22Rv1 (cell line): Measurements from ENCODE around the gene MCF2L.

Source experiments
- H3K27ac ChIP-seq: fragments of 450-650 bp; 2 replicates; pipeline ENCODE4 v1.5.1; 2017
- CTCF ChIP-seq: fragments of 450-650 bp; IDR thresholded peaks from 2 replicates; pipeline ENCODE4 v1.5.1; 2017; ENCODE audit warnings: mild to moderate bottlenecking
- ZFX ChIP-seq: fragments of 450-650 bp; IDR thresholded peaks from 2 replicates; pipeline ENCODE4 v1.6.1; 2017; ENCODE audit warnings: antibody characterized with exemption, borderline replicate concordance

The MCF2L gene

GRCh38 chr13:113005076-113005865 lies 36.3 kb downstream of the MCF2L start:
- no peak for TF ChIP-seq CTCF
- no peak for TF ChIP-seq ZFX
- no peak overlapping the region for H3K27ac ChIP-seq

- no peak overlapping the region for H3K27ac ChIP-seq
These were observed 37.0 kb downstream of the MCF2L start for GRCh38 chr13:113005997-113006396.

GRCh38 chr13:113006660-113007059 lies 37.6 kb downstream of the MCF2L start:
- H3K27ac ChIP-seq, result no peak overlapping the region
- no peak for TF ChIP-seq ZFX
- TF ChIP-seq CTCF, result no peak

More at GRCh38 chr13:113005997-113006396, 37.0 kb downstream of the MCF2L start:
- TF ChIP-seq ZFX (no peak), CTCF (no peak)

- H3K27ac ChIP-seq, result no peak overlapping the region
These were observed 39.8 kb downstream of the MCF2L start for GRCh38 chr13:113008851-113009250.

GRCh38 chr13:113009743-113010509 lies 40.9 kb downstream of the MCF2L start:
- no peak for TF ChIP-seq ZFX
- TF ChIP-seq CTCF, result no peak
- no peak overlapping the region for H3K27ac ChIP-seq

More at GRCh38 chr13:113008851-113009250, 39.8 kb downstream of the MCF2L start:
- TF ChIP-seq ZFX (no peak), CTCF (no peak)

- no peak overlapping the region for H3K27ac ChIP-seq
- TF ChIP-seq CTCF (no peak), ZFX (no peak)
These were observed 41.5 kb downstream of the MCF2L start for GRCh38 chr13:113010510-113010865.

- no peak overlapping the region for H3K27ac ChIP-seq
These were observed 44.3 kb downstream of the MCF2L start for GRCh38 chr13:113013303-113013702.

More at GRCh38 chr13:113013303-113013702, 44.3 kb downstream of the MCF2L start:
- TF ChIP-seq CTCF, result no peak
- no peak for TF ChIP-seq ZFX
